GM18870 (cell line): Measurements from ENCODE around the gene MAPK14.
"Not testable (repeated sequence)": the region's sequence is repeated elsewhere in the genome, so short reads cannot be mapped to it uniquely, and the experiment has no call there.

Experiments used
- ATAC-seq: cut with Tn5 transposase; IDR thresholded peaks from one replicate; pipeline ENCODE4 v1.9.1; 2021; ENCODE audit warnings: moderate library complexity; ENCODE audit not compliant: unreplicated experiment

MAPK14 gene

GRCh38 chr6:36068012-36068392 lies 40.4 kb downstream of the MAPK14 start:
- ATAC-seq, result no peak

- no peak for ATAC-seq
Measured at GRCh38 chr6:36068586-36068985, 41.0 kb downstream of the MAPK14 start.

GRCh38 chr6:36069573-36069972 lies 42.0 kb downstream of the MAPK14 start:
- ATAC-seq, result no peak

- ATAC-seq, result no peak
Measured at GRCh38 chr6:36070252-36070651, 42.6 kb downstream of the MAPK14 start.

GRCh38 chr6:36071281-36071680 lies 43.7 kb downstream of the MAPK14 start:
- ATAC-seq, result no peak

GRCh38 chr6:36071714-36072113 lies 44.1 kb downstream of the MAPK14 start:
- no peak for ATAC-seq

GRCh38 chr6:36072681-36073080 lies 45.1 kb downstream of the MAPK14 start:
- no peak for ATAC-seq

- ATAC-seq, result no peak
Measured at GRCh38 chr6:36073587-36073986, 46.0 kb downstream of the MAPK14 start.

- no peak for ATAC-seq
Measured at GRCh38 chr6:36075656-36076055, 48.0 kb downstream of the MAPK14 start.

GRCh38 chr6:36076178-36077063 lies 48.8 kb downstream of the MAPK14 start:
- no peak for ATAC-seq

- ATAC-seq, result no peak
Measured at GRCh38 chr6:36078159-36078558, 50.6 kb downstream of the MAPK14 start.

GRCh38 chr6:36079601-36080000 lies 52.0 kb downstream of the MAPK14 start:
- ATAC-seq, result no peak

GRCh38 chr6:36082318-36082717 lies 54.7 kb downstream of the MAPK14 start:
- no peak for ATAC-seq

GRCh38 chr6:36083446-36083845 lies 55.8 kb downstream of the MAPK14 start:
- ATAC-seq, result no peak

GRCh38 chr6:36088204-36088603 lies 60.6 kb downstream of the MAPK14 start:
- not testable (repeated sequence) for ATAC-seq

- ATAC-seq, result no peak
Measured at GRCh38 chr6:36089048-36089447, 61.4 kb downstream of the MAPK14 start.

- ATAC-seq, result no peak
Measured at GRCh38 chr6:36094238-36094637, 66.6 kb downstream of the MAPK14 start.

GRCh38 chr6:36094753-36095496 lies 67.3 kb downstream of the MAPK14 start:
- no peak for ATAC-seq

GRCh38 chr6:36095497-36096391 lies 68.1 kb downstream of the MAPK14 start:
- ATAC-seq, result no peak

- ATAC-seq, result no peak
Measured at GRCh38 chr6:36098253-36098919, 70.8 kb downstream of the MAPK14 start.
